Measurements from ENCODE around the gene LONP2. TPM values are rescaled to one million over a fixed set of nuclear protein-coding genes. Genes with fewer than 3 reads are reported as not detected.

Gene LONP2
- total and polyA plus RNA-seq, 10 of the 15 experiments (the other 5 are each of a cell fraction or from before 2014, with no cell fraction given): 8.3 to 48.0 (median 34.8) TPM

GRCh38 chr16:48318630-48319029 is 74.5 kb downstream of the LONP2 start:
- Histone ChIP-seq H3K27ac (ENCODE audit: control insufficient read depth, insufficient read depth) (peak overlapping the region; percentile 2), H3K36me3 (ENCODE audit: control insufficient read depth in 2 of 2, insufficient read depth in 2 of 2, low read length in 1 of 2) (no peaks in the 10 kb centered on the region; a peak in 1 of 4 replicates), H3K27me3 (replicated peaks in 1 of 2; ENCODE audit: control insufficient read depth in 2 of 2, insufficient read depth in 2 of 2, low read length in 1 of 2) (no peaks in the 10 kb centered on the region), H3K4me1 (ENCODE audit: control insufficient read depth, insufficient read depth, low read length) (peaks cover 8% of the 10 kb centered on the region; the same call in 1 of the 2 replicates), H3K9me3 (replicated peaks; ENCODE audit: control insufficient read depth, insufficient read depth, low read length) (no peaks in the 10 kb centered on the region), H3K79me2 (ENCODE audit: control insufficient read depth, insufficient read depth, low read length) (no peaks in the 10 kb centered on the region), H3K4me3 (no peak overlapping the region), H3K9ac (ENCODE audit: control insufficient read depth, insufficient read depth, low read length) (no peak overlapping the region), H4K20me1 (ENCODE audit: control insufficient read depth, insufficient read depth) (no peaks in the 10 kb centered on the region), H2AFZ (ENCODE audit: control insufficient read depth, low read depth, low read length) (no peak overlapping the region), H3K4me2 (ENCODE audit: control insufficient read depth, insufficient read depth) (peak overlapping the region; percentile 46)
- ATAC-seq (peak; percentile 50), FAIRE-seq (peak; percentile 64), DNase-seq (ENCODE audit: low read depth, low spot score) (peak; percentile 23)
- POLR2A ChIA-PET: interaction anchor here (0.5 to 0.9 kb wide), 4 partner anchors 29 to 570 kb away, joined by 3 to 4 read pairs (median 3); no protein-coding TSS in a partner anchor
- in situ Hi-C loops (cut with MboI): no loop called here
- SMC1A ChIA-PET (ENCODE audit: uncharacterized antibody, unreplicated experiment): interaction anchor here (1.1 kb wide), 1 partner anchor 27 kb away, joined by 4 read pairs; no protein-coding TSS in a partner anchor
- intact Hi-C loops (cut with micrococcal nuclease; ENCODE audit: unreplicated experiment): no loop called here
- WGBS (ENCODE audit: insufficient coverage, insufficient replicate concordance, low lambda C conversion rate, missing lambda C conversion rate): 24% methylated on average over 4 of the region's 4 CpGs
- BruUV-seq (replicated peaks): no TSS peak
- RAD21 ChIA-PET (ENCODE audit: unreplicated experiment): interaction anchor here (0.6 to 1.7 kb wide), 2 partner anchors 38 to 305 kb away, joined by 3 to 4 read pairs; no protein-coding TSS in a partner anchor
- CTCF ChIA-PET: interaction anchor here (0.9 to 2.0 kb wide), 5 partner anchors 8 to 310 kb away, joined by 3 to 5 read pairs (median 4); no protein-coding TSS in a partner anchor
- TF ChIP-seq NR2C2 (IDR thresholded peaks at IDR 0.05; ENCODE audit: borderline replicate concordance, control insufficient read depth, insufficient read length, low read depth) (no peak), SIN3A (IDR thresholded peaks at IDR 0.05; ENCODE audit: low read depth, low read length) (no peak), DPF2 (IDR thresholded peaks at IDR 0.05) (no peak), SKIL (IDR thresholded peaks at IDR 0.05; ENCODE audit: low read depth, poor library complexity, severe bottlenecking) (no peak), HDAC2 (IDR thresholded peaks at IDR 0.05) (no peak), SUPT20H (IDR thresholded peaks at IDR 0.05; ENCODE audit: borderline replicate concordance, control insufficient read depth, low read depth, low read length) (no peak), ZBED1 (IDR thresholded peaks at IDR 0.05; ENCODE audit: borderline replicate concordance) (no peak), TCF7 (IDR thresholded peaks at IDR 0.05; ENCODE audit: borderline replicate concordance) (peak; percentile 87), ZNF274 (IDR thresholded peaks at IDR 0.05; ENCODE audit: insufficient read depth, insufficient read length) (no peak), EED (IDR thresholded peaks at IDR 0.05; ENCODE audit: low read depth) (0 out of 2 replicates have a peak, but pooled peaks have one; percentile 30), CBFB (IDR thresholded peaks at IDR 0.05; ENCODE audit: low read depth) (no peak), IRF3 (IDR thresholded peaks at IDR 0.05) (no peak), PML (IDR thresholded peaks at IDR 0.05; ENCODE audit: low read length) (no peak), SP1 (IDR thresholded peaks at IDR 0.05; ENCODE audit: low read depth, low read length) (no peak), ZBTB11 (CRISPR knock-in tag; IDR thresholded peaks at IDR 0.05) (no peak), MEF2A (IDR thresholded peaks at IDR 0.05; ENCODE audit: insufficient read depth, low read depth, low read length) (peak; percentile 35; the same call in 1 of the 2 replicates), FOS (IDR thresholded peaks at IDR 0.05; ENCODE audit: borderline replicate concordance, extremely low read depth, insufficient read length) (no peak), NR2F1 (conservative IDR thresholded peaks at IDR 0.05) (no peak), ZSCAN29 (IDR thresholded peaks at IDR 0.05) (no peak), SPI1 (IDR thresholded peaks at IDR 0.05; ENCODE audit: borderline replicate concordance, insufficient read depth, low read depth, low read length) (0 out of 2 replicates have a peak, but pooled peaks have one; percentile 3), POLR2A (IDR thresholded peaks at IDR 0.05; ENCODE audit: low read depth, low read length) (no peak)
